MCF 10A (cell line): ENCODE results near the gene EFNA3. TPM values are rescaled to one million over a fixed set of nuclear protein-coding genes. Genes with fewer than 3 reads are reported as not detected.

Experiments
- BruUV-seq: library from RNA; stranded (reverse); fragments of 400-500 nt; replicated peaks from 2 replicates; lab custom pipeline; 2021; lab: Mats Ljungman, UMichigan
- CTCF ChIA-PET: fragments of 300-600 bp; sonication (Branson Sonifier 250); formaldehyde crosslinking; extraction: SDS; loops from one replicate; lab custom pipeline; 2021; ENCODE audit warnings: antibody characterized with exemption, inconsistent platforms; lab: Yijun Ruan, JAX
- POLR2A ChIA-PET: fragments of 300-600, 350-650 bp; sonication (Branson Sonifier 250); formaldehyde crosslinking; extraction: SDS; loops from one replicate; lab custom pipeline; 2020; ENCODE audit warnings: antibody characterized with exemption, inconsistent platforms; lab: Yijun Ruan, JAX
- DNase-seq: peaks from one replicate; pipeline ENCODE4 v3.0.0-alpha.2; 2018; ENCODE audit not compliant: unreplicated experiment
- H3K27ac Mint-ChIP-seq: one replicate; pipeline ENCODE4 v1.8.0; 2022; ENCODE audit warnings: mild to moderate bottlenecking, low read depth, mixed read lengths; ENCODE audit not compliant: unreplicated experiment
- H3K27me3 Mint-ChIP-seq: one replicate; pipeline ENCODE4 v1.8.0; 2022; ENCODE audit warnings: mixed read lengths; ENCODE audit not compliant: insufficient read depth, unreplicated experiment
- H3K36me3 Mint-ChIP-seq: one replicate; pipeline ENCODE4 v1.8.0; 2022; ENCODE audit warnings: mild to moderate bottlenecking, moderate library complexity, mixed read lengths; ENCODE audit not compliant: insufficient read depth, unreplicated experiment
- H3K4me1 Mint-ChIP-seq: one replicate; pipeline ENCODE4 v1.8.0; 2022; ENCODE audit warnings: mixed read lengths; ENCODE audit not compliant: insufficient read depth, unreplicated experiment
- H3K4me3 Mint-ChIP-seq: one replicate; pipeline ENCODE4 v1.8.0; 2022; ENCODE audit warnings: mild to moderate bottlenecking, moderate library complexity, mixed read lengths; ENCODE audit not compliant: unreplicated experiment
- H3K9me3 Mint-ChIP-seq: one replicate; pipeline ENCODE4 v1.8.0; 2022; ENCODE audit warnings: mixed read lengths; ENCODE audit not compliant: unreplicated experiment
- CTCF ChIP-seq: fragments of 200-600 bp; IDR thresholded peaks from one replicate; pipeline ENCODE4 v1.8.0; 2022; ENCODE audit warnings: antibody characterized with exemption, mild to moderate bottlenecking; ENCODE audit not compliant: unreplicated experiment
- intact Hi-C: fragments of 100-400 bp; cut with micrococcal nuclease; formaldehyde crosslinking; loops from 2 replicates; pipeline ENCODE4 v1.14.1; 2022
- total RNA-seq: library from RNA; stranded (reverse); gene quantifications from 2 replicates; pipeline ENCODE4 v1.2.3, GENCODE V29; 2022

EFNA3 gene
- total RNA-seq, 1 experiment from 2014 or later = 1.7 TPM

DNA sequence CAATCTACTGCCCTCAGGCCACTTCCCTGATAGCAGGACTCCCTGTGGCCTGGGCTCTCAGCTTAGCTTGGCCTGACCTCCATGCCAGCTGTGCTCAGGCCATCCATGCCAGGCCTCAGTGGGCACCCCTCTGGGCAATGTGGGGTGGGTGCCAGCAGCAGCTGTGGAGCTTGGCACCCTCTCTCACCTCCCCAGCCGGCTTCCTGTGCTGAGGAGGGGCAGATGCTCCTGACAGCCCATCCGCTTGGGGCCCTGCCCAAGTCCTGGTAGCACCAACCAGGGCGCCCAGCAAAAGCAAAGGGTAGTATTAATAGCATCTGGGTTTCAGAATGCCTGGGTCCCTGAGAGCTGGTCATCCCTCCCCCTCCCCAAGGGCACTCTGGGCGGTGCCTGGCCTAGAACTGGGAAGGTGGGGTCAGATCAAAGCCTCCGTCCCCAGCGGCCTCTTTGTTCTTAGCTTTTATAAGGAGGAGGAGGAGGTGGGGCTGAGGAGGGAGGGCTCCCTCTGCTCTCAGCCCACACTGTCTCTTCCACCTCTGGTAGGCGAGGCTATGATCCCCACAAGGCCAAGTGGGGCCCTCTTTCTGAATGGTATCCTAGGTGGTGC, 9.0 kb upstream of the EFNA3 start:
- Mint-ChIP-seq H3K4me3 (no peak overlapping the region), H3K27ac (no peak overlapping the region), H3K36me3 (peaks cover 35% of the 10 kb centered on the region), H3K4me1 (peaks cover 16% of the 10 kb centered on the region), H3K27me3 (no peaks in the 10 kb centered on the region), H3K9me3 (no peaks in the 10 kb centered on the region)
- POLR2A ChIA-PET = interaction anchor here (1.9 kb wide), 1 partner anchor 9 kb away, joined by 5 read pairs; the partner anchor contains the start of gene EFNA3
- CTCF ChIA-PET = interaction anchor here (0.6 to 2.0 kb wide), 7 partner anchors 10 to 75 kb away, joined by 3 to 6 read pairs (median 3); no protein-coding TSS in a partner anchor
- no TSS peak for BruUV-seq
- intact Hi-C loops = no loop called here
- no peak for DNase-seq
- TF ChIP-seq CTCF = no peak

GRCh38 chr1:155070158-155070621, 8.4 kb upstream of the EFNA3 start:
- ChIA-PET POLR2A (interaction anchor here (0.6 to 1.9 kb wide), 3 partner anchors 8 to 30 kb away, joined by 4 to 5 read pairs (median 4); partner anchors contain the start of gene EFNA3), CTCF (interaction anchor here (0.5 to 2.0 kb wide), 8 partner anchors 11 to 589 kb away, joined by 3 to 6 read pairs (median 3); no protein-coding TSS in a partner anchor)
- no TSS peak for BruUV-seq
- Mint-ChIP-seq H3K27ac (no peak overlapping the region), H3K4me1 (peaks cover 11% of the 10 kb centered on the region), H3K36me3 (peaks cover 35% of the 10 kb centered on the region), H3K27me3 (no peaks in the 10 kb centered on the region), H3K9me3 (no peaks in the 10 kb centered on the region), H3K4me3 (no peak overlapping the region)
- DNase-seq = no peak
- TF ChIP-seq CTCF = no peak
- intact Hi-C loops = no loop called here

- Mint-ChIP-seq H3K36me3 (peaks cover 35% of the 10 kb centered on the region), H3K27ac (no peak overlapping the region), H3K27me3 (no peaks in the 10 kb centered on the region), H3K4me3 (no peak overlapping the region), H3K9me3 (no peaks in the 10 kb centered on the region), H3K4me1 (peaks cover 11% of the 10 kb centered on the region)
- BruUV-seq = no TSS peak
- POLR2A ChIA-PET = interaction anchor here (0.6 to 0.8 kb wide), 2 partner anchors 10 to 30 kb away, joined by 4 read pairs; no protein-coding TSS in a partner anchor
- TF ChIP-seq CTCF = no peak
- CTCF ChIA-PET = interaction anchor here (0.5 to 1.5 kb wide), 6 partner anchors 12 to 590 kb away, joined by 3 to 6 read pairs (median 4); no protein-coding TSS in a partner anchor
- DNase-seq = no peak
- intact Hi-C loops = no loop called here
These were observed 7.7 kb upstream of the EFNA3 start for GRCh38 chr1:155070721-155071569.
